ENCODE measurements around the gene ZNF394.
"Not testable (repeated sequence)": the region's sequence is repeated elsewhere in the genome, so short reads cannot be mapped to it uniquely, and the experiment has no call there.

Gene ZNF394

DNA sequence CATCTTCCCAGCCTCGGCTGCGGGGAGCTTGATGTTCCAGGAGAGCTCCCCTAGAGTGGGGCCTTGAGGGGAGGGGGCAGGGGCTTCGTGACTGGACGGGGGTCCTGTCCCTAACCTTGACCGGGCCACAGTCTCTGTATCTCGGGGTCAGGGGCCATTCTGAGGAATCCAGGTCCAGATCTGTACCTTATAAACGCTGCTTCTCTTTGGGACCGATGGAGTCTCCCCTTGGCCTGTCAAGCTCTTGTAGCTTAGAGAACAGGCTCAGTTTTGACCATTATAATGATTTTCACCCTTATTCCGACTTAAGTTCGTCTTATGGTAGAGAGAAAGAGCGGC lies 5.2 kb upstream of the ZNF394 start:
- Histone ChIP-seq H3K4me2 (ENCODE audit: low read length) (peak overlapping the region; percentile 88), H3K27ac (ENCODE audit: low read depth, low read length) (peak overlapping the region; percentile 80), H3K4me1 (ENCODE audit: control insufficient read depth, low read length) (peaks cover 27% of the 10 kb centered on the region), H3K79me2 (ENCODE audit: control insufficient read depth, low read length) (peaks cover 53% of the 10 kb centered on the region), H3K9me2 (replicated peaks; ENCODE audit: control insufficient read depth, low read length) (no peaks in the 10 kb centered on the region), H3F3A (ENCODE audit: control insufficient read depth, insufficient read depth) (peaks cover 7% of the 10 kb centered on the region), H3K9me3 (ENCODE audit: control insufficient read depth, insufficient read depth, low read length) (peaks cover 6% of the 10 kb centered on the region; the same call in 1 of the 2 replicates), H3K4me3 (ENCODE audit: low read length) (peak overlapping the region; percentile 95), H3K27me3 (ENCODE audit: control insufficient read depth, low read length) (no peaks in the 10 kb centered on the region), H4K20me1 (ENCODE audit: control insufficient read depth, insufficient read depth, low read depth, low read length) (no peaks in the 10 kb centered on the region), H3K36me3 (ENCODE audit: control insufficient read depth, low read length) (peaks cover 18% of the 10 kb centered on the region)
- no peak for TF ChIP-seq EZH2phosphoT487 (IDR thresholded peaks at IDR 0.05; ENCODE audit: borderline replicate concordance, low read length)
- TF ChIP-seq, protein P1, sequence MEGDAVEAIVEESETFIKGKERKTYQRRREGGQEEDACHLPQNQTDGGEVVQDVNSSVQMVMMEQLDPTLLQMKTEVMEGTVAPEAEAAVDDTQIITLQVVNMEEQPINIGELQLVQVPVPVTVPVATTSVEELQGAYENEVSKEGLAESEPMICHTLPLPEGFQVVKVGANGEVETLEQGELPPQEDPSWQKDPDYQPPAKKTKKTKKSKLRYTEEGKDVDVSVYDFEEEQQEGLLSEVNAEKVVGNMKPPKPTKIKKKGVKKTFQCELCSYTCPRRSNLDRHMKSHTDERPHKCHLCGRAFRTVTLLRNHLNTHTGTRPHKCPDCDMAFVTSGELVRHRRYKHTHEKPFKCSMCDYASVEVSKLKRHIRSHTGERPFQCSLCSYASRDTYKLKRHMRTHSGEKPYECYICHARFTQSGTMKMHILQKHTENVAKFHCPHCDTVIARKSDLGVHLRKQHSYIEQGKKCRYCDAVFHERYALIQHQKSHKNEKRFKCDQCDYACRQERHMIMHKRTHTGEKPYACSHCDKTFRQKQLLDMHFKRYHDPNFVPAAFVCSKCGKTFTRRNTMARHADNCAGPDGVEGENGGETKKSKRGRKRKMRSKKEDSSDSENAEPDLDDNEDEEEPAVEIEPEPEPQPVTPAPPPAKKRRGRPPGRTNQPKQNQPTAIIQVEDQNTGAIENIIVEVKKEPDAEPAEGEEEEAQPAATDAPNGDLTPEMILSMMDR (IDR thresholded peaks at IDR 0.05; ENCODE audit: low read depth, low read length, poor library complexity, severe bottlenecking), result no peak

DNA sequence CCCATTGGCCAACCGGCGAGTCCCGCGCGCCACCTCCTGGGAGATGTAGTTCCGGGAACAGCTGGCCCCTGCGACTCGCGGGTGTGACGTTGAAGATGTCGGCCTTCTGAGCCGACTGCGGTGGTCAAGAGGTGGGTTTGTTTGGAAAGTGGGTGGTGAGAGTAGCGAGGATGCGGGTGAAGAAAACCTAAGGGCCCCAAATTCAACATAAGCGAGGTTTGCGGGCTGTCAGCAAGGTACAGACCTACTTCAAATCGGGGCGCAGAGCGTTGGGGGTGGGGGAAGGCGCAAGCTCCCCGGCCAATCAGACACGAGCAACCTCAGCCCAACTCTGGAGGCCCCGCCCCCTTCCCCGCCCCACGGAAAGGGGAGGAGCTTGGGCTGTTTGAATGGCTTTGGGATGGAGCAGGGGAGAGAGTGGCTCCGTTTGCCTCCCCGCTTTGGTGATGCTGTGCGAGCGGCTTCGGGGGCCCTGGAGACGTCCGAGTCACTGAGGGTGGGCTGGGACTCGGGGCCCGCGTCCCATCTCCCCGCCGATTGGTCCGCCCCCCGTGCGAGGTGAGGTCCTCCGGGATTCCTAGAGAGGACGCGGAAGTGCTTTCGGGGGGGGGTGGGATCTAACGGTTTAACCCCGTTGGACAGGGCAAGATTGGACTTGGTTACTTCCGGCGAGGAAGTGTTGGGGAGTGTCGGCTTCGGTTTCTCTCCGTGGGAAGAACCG lies 4.7 kb upstream of the ZNF394 start, which contains the start of gene ZKSCAN5:
ZKSCAN5 (plus strand) TSS at position 60 of the 721 bp plus-strand sequence. CDS start 1,383 bp downstream, outside the sequence.
- Histone ChIP-seq H4K20me1 (ENCODE audit: control insufficient read depth, insufficient read depth, low read depth, low read length) (no peaks in the 10 kb centered on the region), H3F3A (ENCODE audit: control insufficient read depth, insufficient read depth) (peaks cover 9% of the 10 kb centered on the region), H3K36me3 (ENCODE audit: control insufficient read depth, low read length) (peaks cover 20% of the 10 kb centered on the region), H3K9me2 (replicated peaks; ENCODE audit: control insufficient read depth, low read length) (no peaks in the 10 kb centered on the region), H3K4me3 (ENCODE audit: low read length) (peak within 1 kb of the TSS; percentile 95), H3K9me3 (ENCODE audit: control insufficient read depth, insufficient read depth, low read length) (peaks cover 6% of the 10 kb centered on the region; the same call in 1 of the 2 replicates), H3K27me3 (ENCODE audit: control insufficient read depth, low read length) (no peaks in the 10 kb centered on the region), H3K4me2 (ENCODE audit: low read length) (peak within 1 kb of the TSS; percentile 88), H3K79me2 (ENCODE audit: control insufficient read depth, low read length) (peaks cover 55% of the 10 kb centered on the region), H3K27ac (ENCODE audit: low read depth, low read length) (peak within 1 kb of the TSS; percentile 80), H3K4me1 (ENCODE audit: control insufficient read depth, low read length) (peaks cover 27% of the 10 kb centered on the region)
- no peak for TF ChIP-seq EZH2phosphoT487 (IDR thresholded peaks at IDR 0.05; ENCODE audit: borderline replicate concordance, low read length)
- TF ChIP-seq, protein P1 (IDR thresholded peaks at IDR 0.05; ENCODE audit: low read depth, low read length, poor library complexity, severe bottlenecking), result peak; percentile 20

DNA sequence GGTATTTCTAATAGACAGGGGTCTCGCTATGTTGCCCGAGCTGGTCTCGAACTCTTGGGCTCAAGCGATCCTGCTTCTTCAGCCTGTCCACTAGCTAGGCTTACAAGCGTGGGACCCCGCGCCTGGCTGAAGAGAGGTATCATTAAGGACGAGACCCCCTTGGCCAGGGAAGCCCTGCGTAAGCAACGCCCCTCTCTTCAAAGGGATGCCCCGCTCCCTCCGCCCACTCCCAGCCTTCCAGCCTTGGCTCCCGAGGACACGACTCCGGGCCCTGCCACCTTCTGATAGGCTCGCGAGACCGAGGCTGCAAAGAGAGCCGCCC lies 4.2 kb upstream of the ZNF394 start:
- peak overlapping the region; percentile 95 for H3K4me3 ChIP-seq (ENCODE audit: low read length)
- TF ChIP-seq, protein P1 (IDR thresholded peaks at IDR 0.05; ENCODE audit: low read depth, low read length, poor library complexity, severe bottlenecking), result no peak
- no peak for TF ChIP-seq EZH2phosphoT487 (IDR thresholded peaks at IDR 0.05; ENCODE audit: borderline replicate concordance, low read length)
- H4K20me1 ChIP-seq (ENCODE audit: control insufficient read depth, insufficient read depth, low read depth, low read length), result 0 out of 2 replicates have a peak, but pooled peaks cover 4% of the 10 kb centered on the region
- peaks cover 26% of the 10 kb centered on the region for H3K36me3 ChIP-seq (ENCODE audit: control insufficient read depth, low read length)
- peaks cover 60% of the 10 kb centered on the region for H3K79me2 ChIP-seq (ENCODE audit: control insufficient read depth, low read length)
- H3K4me1 ChIP-seq (ENCODE audit: control insufficient read depth, low read length), result peaks cover 27% of the 10 kb centered on the region
- no peaks in the 10 kb centered on the region for H3K27me3 ChIP-seq (ENCODE audit: control insufficient read depth, low read length)
- peak overlapping the region; percentile 80 for H3K27ac ChIP-seq (ENCODE audit: low read depth, low read length)
- no peaks in the 10 kb centered on the region for H3K9me2 ChIP-seq (replicated peaks; ENCODE audit: control insufficient read depth, low read length)
- H3F3A ChIP-seq (ENCODE audit: control insufficient read depth, insufficient read depth), result peaks cover 9% of the 10 kb centered on the region
- H3K9me3 ChIP-seq (ENCODE audit: control insufficient read depth, insufficient read depth, low read length), result peaks cover 6% of the 10 kb centered on the region; the same call in 1 of the 2 replicates
- peak overlapping the region; percentile 88 for H3K4me2 ChIP-seq (ENCODE audit: low read length)

DNA sequence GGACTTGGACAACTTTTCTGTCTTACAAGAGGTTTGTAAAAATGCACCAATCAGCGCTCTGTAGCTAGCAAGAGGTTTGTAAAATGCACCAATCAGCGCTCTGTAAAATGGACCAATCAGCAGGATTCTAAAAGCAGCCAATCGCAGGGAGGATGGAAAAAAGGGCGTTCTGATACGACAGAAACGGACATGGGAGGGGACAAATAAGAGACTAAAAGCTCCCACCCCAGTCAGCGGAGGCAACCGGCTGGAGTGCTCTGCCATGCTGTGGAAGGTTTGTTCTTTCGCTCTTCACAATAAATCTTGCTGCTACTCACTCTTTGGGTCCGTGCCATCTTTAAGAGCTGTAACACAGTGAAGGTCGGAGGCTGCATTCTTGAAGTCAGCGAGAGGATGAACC lies 1.2 kb upstream of the ZNF394 start:
- Histone ChIP-seq H3K4me1 (ENCODE audit: control insufficient read depth, low read length) (peaks cover 36% of the 10 kb centered on the region), H3K4me2 (ENCODE audit: low read length) (peak overlapping the region; percentile 88), H4K20me1 (ENCODE audit: control insufficient read depth, insufficient read depth, low read depth, low read length) (peaks cover 17% of the 10 kb centered on the region), H3K4me3 (ENCODE audit: low read length) (peak overlapping the region; percentile 96), H3K36me3 (ENCODE audit: control insufficient read depth, low read length) (peaks cover 46% of the 10 kb centered on the region), H3K79me2 (ENCODE audit: control insufficient read depth, low read length) (peaks cover 67% of the 10 kb centered on the region)
- not testable (repeated sequence) for H3F3A ChIP-seq (ENCODE audit: control insufficient read depth, insufficient read depth); H3K9me2 ChIP-seq (replicated peaks; ENCODE audit: control insufficient read depth, low read length); H3K9me3 ChIP-seq (ENCODE audit: control insufficient read depth, insufficient read depth, low read length); H3K27me3 ChIP-seq (ENCODE audit: control insufficient read depth, low read length); H3K27ac ChIP-seq (ENCODE audit: low read depth, low read length)
